WERI-Rb-1 (cell line): ENCODE results near the gene DEFB115.
"Not testable (repeated sequence)": the region's sequence is repeated elsewhere in the genome, so short reads cannot be mapped to it uniquely, and the experiment has no call there.

Source experiments
- DNase-seq: peaks from one replicate; pipeline ENCODE4 v3.0.0-alpha.2; 2020
- H3K27ac ChIP-seq: fragments of 250-450 bp; sonication (Bioruptor Pico); 2 replicates; pipeline ENCODE4 v1.5.1; 2020; ENCODE audit warnings: mild to moderate bottlenecking, moderate library complexity
- H3K27me3 ChIP-seq: fragments of 250-450 bp; sonication (Bioruptor Pico); 2 replicates; pipeline ENCODE4 v1.5.1; 2021; ENCODE audit warnings: mild to moderate bottlenecking, low read depth, moderate library complexity; ENCODE audit not compliant: insufficient read depth, severe bottlenecking
- H3K36me3 ChIP-seq: fragments of 250-450 bp; sonication (Bioruptor Pico); 2 replicates; pipeline ENCODE4 v1.5.1; 2020; ENCODE audit warnings: mild to moderate bottlenecking, moderate library complexity
- H3K4me3 ChIP-seq: 2 replicates; pipeline ENCODE4 v1.5.1; 2011; ENCODE audit warnings: low read depth, mild to moderate bottlenecking, control low read depth, low read length
- H3K9me3 ChIP-seq: fragments of 250-450 bp; sonication (Bioruptor Pico); 2 replicates; pipeline ENCODE4 v1.5.1; 2021; ENCODE audit warnings: mild to moderate bottlenecking, moderate library complexity; ENCODE audit not compliant: severe bottlenecking
- TF ChIP-seq, protein P1 (sequence below): IDR thresholded peaks from 2 replicates; pipeline ENCODE4 v1.5.1; 2011; ENCODE audit warnings: low read depth, mild to moderate bottlenecking, control low read depth, inconsistent platforms, low read length

Gene DEFB115

DNA sequence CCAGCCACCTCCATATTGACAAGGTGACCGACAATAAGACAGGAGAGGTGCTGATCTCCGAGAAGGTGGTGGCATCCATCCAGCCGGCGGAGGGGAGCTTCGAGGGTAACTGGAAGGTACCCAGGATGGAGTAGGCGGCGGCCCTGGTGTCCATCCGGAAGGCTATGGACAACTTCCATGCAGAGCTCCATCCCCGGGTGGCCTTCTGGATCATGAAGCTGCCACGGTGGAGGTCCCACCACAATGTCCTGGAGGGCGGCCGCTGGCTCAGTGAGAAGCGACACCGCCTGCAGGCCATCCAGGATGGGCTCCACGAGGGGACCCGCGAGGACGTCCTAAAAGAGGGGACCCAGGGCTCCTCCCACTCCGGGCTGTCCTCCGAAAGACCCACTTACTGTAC lies 17.0 kb downstream of the DEFB115 start:
- Histone ChIP-seq H3K9me3 (no peaks in the 10 kb centered on the region), H3K36me3 (no peaks in the 10 kb centered on the region), H3K27me3 (peaks cover 29% of the 10 kb centered on the region), H3K4me3 (no peak overlapping the region), H3K27ac (no peak overlapping the region)
- DNase-seq = no peak
- TF ChIP-seq, protein P1, sequence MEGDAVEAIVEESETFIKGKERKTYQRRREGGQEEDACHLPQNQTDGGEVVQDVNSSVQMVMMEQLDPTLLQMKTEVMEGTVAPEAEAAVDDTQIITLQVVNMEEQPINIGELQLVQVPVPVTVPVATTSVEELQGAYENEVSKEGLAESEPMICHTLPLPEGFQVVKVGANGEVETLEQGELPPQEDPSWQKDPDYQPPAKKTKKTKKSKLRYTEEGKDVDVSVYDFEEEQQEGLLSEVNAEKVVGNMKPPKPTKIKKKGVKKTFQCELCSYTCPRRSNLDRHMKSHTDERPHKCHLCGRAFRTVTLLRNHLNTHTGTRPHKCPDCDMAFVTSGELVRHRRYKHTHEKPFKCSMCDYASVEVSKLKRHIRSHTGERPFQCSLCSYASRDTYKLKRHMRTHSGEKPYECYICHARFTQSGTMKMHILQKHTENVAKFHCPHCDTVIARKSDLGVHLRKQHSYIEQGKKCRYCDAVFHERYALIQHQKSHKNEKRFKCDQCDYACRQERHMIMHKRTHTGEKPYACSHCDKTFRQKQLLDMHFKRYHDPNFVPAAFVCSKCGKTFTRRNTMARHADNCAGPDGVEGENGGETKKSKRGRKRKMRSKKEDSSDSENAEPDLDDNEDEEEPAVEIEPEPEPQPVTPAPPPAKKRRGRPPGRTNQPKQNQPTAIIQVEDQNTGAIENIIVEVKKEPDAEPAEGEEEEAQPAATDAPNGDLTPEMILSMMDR = no peak

DNA sequence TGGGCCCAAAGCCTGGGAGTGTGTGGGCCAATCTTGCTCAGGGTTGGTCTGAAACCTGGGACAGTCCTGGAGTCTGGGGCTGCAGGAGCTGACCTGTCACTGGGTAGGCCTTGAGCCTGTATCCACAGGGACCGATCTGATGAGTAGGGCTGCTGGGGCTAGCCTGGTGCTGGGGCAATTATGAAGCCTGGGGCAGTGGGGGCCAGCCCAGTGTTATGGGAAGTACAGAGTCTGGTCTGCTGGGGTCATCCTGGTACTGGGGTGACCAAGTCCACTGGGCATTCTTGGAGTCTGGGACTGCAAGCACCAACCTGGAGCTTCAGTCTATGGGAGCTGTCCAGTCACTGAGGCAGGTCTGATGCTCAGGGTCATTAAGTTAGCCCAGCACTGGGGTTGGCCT lies 20.7 kb downstream of the DEFB115 start:
- H3K27ac ChIP-seq = no peak overlapping the region
- DNase-seq = no peak
- peaks cover 45% of the 10 kb centered on the region for H3K27me3 ChIP-seq
- H3K9me3 ChIP-seq = no peaks in the 10 kb centered on the region
- no peak overlapping the region for H3K4me3 ChIP-seq
- TF ChIP-seq, protein P1 = no peak
- H3K36me3 ChIP-seq = no peaks in the 10 kb centered on the region

DNA sequence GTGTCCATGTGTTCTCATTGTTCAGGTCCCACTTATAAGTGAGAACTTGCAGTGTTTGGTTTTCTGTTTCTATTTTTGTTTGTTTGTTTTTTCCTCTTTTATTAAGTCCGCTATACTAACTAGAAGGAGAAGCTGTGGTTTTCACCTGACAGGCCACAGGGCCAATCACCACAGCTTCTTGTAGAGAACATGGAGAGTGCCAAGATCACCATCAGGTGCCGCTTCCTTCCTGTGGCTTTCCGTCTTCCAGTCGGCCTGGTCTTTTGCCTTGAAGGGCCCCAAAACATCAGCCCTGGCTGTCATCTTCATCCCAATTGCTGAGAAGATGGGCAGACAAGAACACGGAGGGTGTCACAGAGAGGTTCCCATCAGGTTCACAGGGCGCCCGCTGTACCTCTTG lies 27.5 kb downstream of the DEFB115 start:
- not testable (repeated sequence) for DNase-seq, H3K9me3 ChIP-seq, H3K27ac ChIP-seq, H3K4me3 ChIP-seq, H3K36me3 ChIP-seq
- H3K27me3 ChIP-seq = peaks cover 17% of the 10 kb centered on the region

DNA sequence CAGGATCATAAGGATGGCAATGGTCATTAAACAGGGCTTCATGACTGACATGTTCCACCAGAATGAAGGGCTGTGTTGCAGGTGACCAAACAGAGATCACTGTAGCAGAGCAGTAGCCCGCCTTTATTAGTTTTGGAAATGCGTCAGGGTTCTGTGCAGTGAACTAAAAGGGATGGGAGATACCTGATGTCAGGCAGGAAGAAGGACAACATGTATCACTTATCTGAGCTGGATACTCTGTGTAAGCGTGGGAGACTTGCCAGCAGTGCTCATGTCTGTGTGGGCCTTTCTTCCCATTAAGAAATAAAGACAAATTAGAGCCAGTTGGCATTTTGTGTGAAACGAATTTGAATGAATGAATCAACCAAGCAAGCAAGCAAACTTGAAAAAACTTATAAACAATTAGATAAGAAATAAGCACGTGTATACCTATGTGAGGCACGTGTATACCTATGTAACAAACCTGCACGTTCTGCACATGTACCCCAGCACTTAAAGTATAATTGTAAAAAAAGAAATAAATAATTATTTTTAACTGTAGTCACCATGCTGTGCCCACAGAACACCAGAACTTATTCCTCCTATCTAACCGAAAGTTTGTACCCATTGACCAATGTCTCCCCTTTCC lies 51.2 kb downstream of the DEFB115 start, which contains the start of gene DEFB116:
Gene DEFB116 (minus strand): TSS at position 51 of the 628 bp plus-strand sequence. CDS start 0 bp downstream, at position 51.
- TF ChIP-seq, protein P1 = no peak
- DNase-seq = no peak
- Histone ChIP-seq H3K4me3 (no peak within 1 kb of the TSS), H3K27ac (no peak within 1 kb of the TSS), H3K27me3 (peaks cover 14% of the 10 kb centered on the region), H3K36me3 (no peaks in the 10 kb centered on the region), H3K9me3 (no peaks in the 10 kb centered on the region)
